A549 treated with DMSO at 1 μM for 4 hours (cell line): ENCODE results near the gene ZNF638. TPM values are rescaled to one million over a fixed set of nuclear protein-coding genes. Genes with fewer than 3 reads are reported as not detected.

Experiments used
- total RNA-seq: library from RNA; stranded (reverse); fragments of 200-300 nt; extraction: Qiagen RNA extraction; gene quantifications from 5 replicates; pipeline ENCODE4 v1.2.3, GENCODE V29; 2022; ENCODE audit warnings: low read depth

ZNF638 gene, protein sequence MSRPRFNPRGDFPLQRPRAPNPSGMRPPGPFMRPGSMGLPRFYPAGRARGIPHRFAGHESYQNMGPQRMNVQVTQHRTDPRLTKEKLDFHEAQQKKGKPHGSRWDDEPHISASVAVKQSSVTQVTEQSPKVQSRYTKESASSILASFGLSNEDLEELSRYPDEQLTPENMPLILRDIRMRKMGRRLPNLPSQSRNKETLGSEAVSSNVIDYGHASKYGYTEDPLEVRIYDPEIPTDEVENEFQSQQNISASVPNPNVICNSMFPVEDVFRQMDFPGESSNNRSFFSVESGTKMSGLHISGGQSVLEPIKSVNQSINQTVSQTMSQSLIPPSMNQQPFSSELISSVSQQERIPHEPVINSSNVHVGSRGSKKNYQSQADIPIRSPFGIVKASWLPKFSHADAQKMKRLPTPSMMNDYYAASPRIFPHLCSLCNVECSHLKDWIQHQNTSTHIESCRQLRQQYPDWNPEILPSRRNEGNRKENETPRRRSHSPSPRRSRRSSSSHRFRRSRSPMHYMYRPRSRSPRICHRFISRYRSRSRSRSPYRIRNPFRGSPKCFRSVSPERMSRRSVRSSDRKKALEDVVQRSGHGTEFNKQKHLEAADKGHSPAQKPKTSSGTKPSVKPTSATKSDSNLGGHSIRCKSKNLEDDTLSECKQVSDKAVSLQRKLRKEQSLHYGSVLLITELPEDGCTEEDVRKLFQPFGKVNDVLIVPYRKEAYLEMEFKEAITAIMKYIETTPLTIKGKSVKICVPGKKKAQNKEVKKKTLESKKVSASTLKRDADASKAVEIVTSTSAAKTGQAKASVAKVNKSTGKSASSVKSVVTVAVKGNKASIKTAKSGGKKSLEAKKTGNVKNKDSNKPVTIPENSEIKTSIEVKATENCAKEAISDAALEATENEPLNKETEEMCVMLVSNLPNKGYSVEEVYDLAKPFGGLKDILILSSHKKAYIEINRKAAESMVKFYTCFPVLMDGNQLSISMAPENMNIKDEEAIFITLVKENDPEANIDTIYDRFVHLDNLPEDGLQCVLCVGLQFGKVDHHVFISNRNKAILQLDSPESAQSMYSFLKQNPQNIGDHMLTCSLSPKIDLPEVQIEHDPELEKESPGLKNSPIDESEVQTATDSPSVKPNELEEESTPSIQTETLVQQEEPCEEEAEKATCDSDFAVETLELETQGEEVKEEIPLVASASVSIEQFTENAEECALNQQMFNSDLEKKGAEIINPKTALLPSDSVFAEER (N-terminal part only)
- total RNA-seq = 62.8 to 76.6 TPM (median 72.2 TPM) in 5 replicates

DNA sequence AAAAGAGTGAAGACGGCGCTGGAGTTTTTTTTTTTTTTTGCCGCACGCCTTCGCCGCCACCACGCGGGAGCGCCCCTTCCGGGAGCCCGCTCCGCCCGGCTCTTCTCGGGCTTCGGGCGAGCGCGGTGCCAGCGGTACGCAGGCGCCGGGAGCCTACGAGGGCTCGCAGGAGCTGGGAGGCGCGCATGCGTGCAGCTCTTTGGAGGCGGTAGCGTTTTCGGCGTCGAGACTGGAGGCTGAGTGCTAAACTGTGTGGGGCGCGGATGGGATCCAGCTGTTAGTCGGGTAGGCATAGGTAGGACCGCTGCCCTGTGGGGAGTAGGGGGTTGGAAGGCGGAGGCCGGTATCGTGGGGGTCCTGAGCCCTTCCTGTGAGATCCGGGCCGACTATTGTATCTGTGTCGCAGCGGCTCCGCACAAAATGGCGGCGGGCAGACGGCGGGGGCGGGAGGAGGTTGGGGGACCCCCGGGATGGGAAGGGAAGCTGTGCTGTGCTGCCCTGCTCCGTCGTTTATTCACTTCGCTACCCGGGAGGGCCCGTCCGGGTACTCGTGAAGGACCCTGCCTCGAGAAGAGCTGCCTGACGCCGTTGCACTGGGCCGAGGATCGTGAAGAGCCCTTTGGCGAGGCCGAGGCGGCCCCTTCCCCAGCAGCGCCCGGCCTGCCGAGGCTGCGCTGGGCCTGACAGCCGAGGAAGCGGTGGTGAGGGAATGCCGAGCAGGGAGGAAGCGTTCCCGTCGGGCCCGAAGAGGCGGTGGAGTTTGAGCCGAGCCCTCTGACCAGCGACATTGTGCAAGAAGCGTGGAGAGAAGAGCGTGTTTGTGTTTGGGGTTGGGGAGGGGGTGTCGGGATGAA, at the start of gene ZNF638:
Gene ZNF638, plus strand, starts transcription at position 202 of the 854 bp plus-strand sequence. CDS start 17,173 bp downstream, outside the sequence.

DNA sequence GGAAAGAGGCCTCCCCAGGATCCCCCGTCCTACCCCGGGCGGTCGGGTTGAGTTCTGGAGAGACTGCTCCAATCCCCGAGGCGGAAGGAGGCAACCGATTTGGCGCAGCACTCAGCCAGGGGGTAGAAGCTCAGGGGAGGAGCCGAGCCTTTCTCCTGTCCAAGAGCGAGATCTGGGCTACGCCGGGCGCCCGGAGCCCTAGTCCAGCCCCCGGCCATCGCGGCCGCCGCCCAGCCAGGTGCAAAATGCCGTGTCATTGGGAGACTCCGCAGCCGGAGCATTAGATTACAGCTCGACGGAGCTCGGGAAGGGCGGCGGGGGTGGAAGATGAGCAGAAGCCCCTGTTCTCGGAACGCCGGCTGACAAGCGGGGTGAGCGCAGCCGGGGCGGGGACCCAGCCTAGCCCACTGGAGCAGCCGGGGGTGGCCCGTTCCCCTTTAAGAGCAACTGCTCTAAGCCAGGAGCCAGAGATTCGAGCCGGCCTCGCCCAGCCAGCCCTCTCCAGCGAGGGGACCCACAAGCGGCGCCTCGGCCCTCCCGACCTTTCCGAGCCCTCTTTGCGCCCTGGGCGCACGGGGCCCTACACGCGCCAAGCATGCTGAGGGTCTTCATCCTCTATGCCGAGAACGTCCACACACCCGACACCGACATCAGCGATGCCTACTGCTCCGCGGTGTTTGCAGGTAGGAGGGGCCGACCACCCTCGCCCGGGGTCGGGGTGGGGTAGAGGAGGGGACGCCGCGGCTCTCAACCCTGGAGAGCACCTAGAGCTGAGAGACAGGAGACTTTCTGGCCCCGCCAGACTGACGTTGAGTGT, 122.0 kb downstream of the ZNF638 start, which contains the start of gene DYSF:
Gene DYSF, plus strand, starts transcription at position 158 of the 817 bp plus-strand sequence.

Other genes with a start within 250 kb of the ZNF638 start
- 10.1 to 12.2 TPM (median 11.0 TPM) in 5 replicates for gene MCEE, start 201.6 kb upstream of the ZNF638 start, total RNA-seq
- 39.8 to 45.5 TPM (median 43.1 TPM) in 5 replicates for gene MPHOSPH10, start 201.1 kb upstream of the ZNF638 start, total RNA-seq
- gene PAIP2B, start 104.7 kb upstream of the ZNF638 start, total RNA-seq = 0.24 to 0.44 TPM (median 0.43 TPM) in 5 replicates
- gene DYSF, start 121.8 kb downstream of the ZNF638 start, total RNA-seq = 0.72 to 1.2 TPM (median 0.85 TPM) in 5 replicates